ENCODE data around the gene PODN.

Gene PODN

DNA sequence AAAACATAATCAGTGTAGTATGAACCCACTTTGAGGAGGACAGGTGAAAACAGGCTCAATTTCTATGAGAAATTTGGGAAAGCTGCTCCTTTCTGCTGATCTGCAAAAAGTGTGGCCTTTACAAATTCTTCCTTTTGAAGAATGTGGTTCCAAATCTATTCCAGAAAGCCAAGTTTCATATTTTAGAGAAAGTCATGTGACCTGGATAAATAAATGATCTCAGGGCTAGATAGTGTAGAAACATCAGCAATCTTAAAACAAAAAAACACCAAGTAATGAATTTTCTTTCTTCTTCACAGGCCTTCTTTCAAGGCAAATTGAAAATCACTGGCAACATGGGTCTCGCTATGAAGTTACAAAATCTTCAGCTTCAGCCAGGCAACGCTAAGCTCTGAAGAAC, 11.7 kb upstream of the PODN start:
- DNase-seq (ENCODE audit: low read depth) = no peak

DNA sequence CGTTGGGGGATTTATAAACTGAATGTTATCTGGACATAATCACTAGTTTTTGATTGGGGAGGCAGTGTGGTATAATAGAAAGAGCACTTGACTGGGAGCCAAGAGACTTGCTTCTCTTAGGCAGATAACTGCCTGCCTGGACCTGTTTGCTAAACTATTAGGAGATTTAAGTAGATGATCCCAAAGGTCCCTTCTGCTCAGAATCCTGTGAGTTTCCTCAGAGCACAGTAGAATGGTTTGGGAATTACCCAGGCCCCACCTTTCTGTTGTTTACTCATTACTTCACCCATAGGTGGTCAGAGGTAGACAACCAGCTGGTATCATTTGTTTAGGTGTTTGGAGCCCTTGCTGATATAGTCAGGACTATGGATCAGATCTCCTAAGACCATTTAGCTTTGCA, 10.3 kb upstream of the PODN start:
- no peak for DNase-seq (ENCODE audit: low read depth)

DNA sequence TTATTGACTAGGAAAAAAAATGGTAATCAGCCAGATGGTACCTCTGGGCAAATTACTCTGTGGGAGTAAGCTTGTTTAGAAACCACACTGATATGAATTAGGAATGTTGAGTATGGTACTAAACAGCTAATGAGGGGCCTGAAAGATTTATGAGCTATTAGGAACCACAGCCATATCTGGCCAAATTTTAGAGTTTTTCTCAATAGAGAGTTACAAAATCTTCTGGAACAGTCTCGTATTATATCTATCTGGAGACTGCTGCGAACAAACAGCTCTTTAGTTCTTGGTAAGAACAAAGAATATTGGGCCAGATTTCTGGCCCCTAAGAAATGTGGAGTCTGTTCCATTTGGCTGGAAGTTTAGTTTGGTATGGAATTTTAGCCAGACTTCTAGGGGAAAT, 4.9 kb upstream of the PODN start:
- no peak for DNase-seq (ENCODE audit: low read depth)

DNA sequence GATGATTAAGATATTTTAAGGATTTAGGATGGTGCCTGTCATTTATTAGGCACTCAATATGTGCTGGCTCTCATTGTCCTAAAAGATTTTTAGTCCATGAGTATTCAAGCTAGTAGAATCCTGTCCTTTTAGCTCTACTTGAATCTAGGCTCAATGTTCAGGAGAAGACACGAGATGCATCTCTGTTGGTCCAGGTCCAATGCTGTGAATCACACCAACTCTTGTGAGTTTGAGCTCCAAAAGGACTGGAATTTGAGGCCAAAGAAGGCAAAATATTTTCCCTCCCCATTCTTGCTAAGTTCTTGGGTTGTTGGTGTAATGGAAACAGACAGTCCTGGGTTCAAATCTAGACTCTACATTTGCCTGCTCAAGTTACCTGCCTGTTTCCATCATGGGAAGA, 1.4 kb upstream of the PODN start:
- no peak for DNase-seq (ENCODE audit: low read depth)

DNA sequence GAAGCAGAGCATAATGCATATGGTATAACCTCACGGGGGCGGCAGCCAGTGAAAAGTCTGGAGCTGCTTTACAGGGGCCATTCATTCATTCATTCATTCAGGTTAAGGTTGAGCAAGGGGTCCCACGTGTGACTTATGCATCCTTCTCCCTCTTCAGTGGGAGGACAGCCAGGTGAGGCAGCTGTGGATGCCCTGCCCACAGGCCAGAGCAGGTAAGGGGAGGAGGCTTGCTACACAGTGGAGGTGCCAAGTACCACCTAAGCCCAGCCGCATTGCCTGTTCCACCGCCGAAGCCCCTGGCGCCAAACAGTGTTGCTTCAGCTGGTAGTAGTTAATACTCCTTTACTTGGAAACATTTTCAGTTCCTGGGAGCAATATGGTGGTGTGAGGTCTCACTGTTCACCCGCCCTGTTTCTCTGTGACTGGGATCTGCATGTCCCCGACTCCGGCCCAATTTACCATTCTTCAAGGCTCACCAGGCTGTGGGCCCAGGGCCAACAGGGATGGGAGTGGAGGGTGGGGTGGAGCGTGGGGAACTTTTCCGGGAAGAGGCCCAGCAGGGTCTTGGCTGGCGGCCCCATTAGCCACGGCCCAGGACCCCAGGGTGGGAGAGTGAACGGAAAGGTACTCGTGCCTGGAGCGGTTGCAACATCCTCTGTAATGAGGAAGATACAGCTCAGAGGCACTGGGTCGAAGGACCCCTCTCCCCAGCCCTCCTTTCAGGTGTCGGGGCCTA, 722 bp upstream of the PODN start:
- no peak for DNase-seq (ENCODE audit: low read depth)

DNA sequence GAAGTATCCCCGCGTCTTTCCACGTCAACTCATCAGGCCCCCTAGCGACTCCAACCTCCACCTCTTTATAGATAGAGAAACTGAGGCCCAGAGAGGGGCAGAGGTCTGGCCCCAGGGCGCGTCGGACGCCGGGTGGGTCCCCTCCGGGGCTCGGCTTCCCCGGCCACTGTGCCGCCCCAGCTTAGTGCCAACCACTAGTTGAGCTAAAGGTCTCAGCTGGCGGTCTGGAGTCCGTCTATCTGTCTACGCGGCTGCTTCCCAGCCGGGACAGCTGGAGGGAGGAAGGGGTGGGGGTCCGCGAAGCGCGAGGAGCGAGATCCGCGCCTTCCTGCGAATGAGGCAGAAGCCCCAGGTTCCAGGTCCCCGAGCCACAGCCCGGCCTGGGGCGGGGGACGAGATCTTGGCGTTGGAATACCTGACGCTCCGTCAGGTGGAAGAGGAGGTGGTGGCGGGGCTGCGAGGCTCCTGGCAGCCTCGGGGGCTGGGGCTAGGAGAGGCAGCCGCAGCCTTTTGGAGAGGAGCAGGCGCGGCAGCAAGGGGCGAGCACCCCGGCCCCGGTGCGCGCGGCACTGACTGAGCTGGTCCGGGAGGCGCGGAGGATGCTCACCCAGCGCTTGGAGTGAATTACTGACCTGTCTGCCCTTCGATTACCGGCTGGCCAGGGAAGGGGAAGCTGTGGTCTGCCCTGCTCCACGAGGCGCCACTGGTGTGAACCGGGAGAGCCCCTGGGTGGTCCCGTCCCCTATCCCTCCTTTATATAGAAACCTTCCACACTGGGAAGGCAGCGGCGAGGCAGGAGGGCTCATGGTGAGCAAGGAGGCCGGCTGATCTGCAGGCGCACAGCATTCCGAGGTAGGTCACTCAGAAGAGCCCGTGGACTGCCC, 937 bp downstream of the PODN start:
- DNase-seq (ENCODE audit: low read depth) = no peak

DNA sequence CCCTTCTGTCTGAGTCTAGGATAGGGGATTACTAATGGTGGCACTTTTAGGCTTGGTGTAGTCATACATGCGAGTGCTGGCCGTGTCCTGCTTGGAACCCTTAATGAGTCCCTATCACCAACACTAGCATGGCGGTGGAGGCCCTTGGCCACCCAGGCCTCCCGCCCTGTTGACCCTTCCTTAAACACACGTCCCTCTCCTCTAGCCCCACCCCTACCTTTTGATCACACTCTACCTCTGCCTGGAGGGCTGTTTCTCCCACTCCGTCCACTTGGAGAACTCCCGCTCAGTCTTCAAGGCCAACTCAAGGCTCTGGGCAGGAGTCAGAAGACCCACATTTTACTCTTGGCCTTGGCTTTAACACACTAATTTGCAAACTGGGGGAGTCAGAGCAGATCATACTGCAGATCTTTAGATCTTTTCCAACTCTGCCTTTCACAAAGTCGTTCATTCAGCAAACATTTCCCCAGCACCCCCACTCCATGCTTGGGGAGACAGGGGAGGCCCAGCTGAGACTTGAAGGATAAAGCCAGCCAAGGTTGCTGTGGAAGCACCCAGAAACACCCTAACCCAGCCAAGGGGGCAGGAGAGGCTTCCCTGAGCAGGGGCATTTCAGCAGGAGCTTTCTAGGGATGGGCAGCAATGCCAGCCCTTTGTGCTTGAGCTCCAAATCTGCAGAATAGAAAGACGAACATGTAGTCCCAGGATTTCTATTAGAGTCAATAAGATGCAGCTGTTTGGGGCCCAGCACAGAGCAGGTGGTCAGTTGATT, 1.9 kb downstream of the PODN start:
- no peak for DNase-seq (ENCODE audit: low read depth)

DNA sequence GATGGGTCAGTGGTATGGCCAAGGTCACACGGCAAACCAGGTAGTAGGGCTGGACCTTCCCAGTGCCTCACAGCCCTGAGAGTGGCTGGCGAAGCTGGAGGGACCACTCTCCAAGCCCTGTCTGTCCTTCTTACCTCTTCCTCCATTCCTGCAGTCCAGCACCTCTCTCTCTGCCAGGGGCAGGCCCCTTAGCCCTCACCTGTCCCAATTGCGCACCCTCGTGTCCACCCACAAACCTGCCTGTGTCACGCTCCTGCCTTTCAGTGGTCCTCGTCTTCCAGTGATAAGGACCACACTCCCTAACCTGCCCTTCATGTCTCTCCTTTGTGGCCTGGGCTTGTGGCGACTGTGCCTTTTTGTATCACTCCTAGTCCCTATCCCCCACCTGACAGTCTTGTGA, 3.4 kb downstream of the PODN start:
- DNase-seq (ENCODE audit: low read depth) = no peak

DNA sequence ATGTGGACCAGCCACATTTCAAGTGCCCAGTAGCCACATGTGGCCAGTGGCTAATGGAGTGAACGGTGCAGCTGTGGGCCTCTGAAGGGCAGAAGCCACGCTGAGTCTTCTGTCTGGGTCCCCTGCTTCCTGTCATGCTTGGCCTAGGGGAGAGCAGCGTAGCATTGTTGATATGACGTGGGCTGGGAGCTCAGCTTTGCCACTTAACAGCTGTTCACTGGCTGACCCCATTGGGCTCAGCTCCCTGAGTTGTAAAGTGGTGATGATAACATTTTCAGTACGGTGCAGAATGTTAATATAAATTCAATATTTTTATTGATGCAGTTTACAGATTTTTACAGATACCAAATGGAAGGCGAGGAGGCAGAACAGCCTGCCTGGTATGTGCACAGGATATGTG, 4.5 kb downstream of the PODN start:
- no peak for DNase-seq (ENCODE audit: low read depth)

DNA sequence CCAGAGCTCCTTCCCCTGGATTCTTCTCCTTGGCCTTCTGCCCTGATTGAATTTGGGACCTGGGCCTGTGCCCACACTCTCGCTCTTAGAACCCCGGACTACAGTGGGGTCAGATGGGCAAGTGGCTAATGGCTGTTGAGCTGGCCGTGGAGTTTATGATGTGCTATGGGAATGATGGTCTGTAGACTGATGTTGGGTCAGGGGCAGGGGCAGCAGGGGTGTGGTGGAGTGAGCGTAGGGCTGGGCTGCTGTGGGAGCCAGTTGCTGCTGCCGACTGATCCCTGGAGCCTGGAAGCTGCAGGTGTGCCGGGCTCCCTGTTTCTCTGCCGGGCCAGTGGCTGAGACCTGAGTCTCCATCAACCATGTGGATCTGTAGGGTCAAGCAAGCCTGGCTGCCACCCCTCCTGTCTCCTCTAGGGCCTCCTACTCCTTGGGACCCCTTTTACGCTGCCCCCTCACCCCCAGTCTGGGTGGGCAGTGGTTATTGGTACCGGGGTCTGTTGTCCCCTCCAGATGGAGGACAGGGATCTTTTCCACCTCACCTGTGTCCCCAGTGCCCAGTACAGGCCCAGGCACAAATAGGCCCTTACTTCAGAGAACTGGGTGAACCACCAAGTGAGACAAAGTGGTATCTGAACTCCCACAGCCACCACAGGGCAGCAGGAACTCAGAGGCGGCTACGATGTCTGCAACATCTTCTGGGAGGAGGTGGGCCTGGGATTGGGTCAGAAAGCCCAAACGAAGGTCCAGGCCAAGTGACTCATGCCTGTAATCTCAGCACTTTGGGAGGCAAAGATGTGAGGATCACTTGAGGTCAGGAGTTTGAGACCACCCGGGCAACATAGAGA, 5.1 kb downstream of the PODN start:
- no peak for DNase-seq (ENCODE audit: low read depth)

DNA sequence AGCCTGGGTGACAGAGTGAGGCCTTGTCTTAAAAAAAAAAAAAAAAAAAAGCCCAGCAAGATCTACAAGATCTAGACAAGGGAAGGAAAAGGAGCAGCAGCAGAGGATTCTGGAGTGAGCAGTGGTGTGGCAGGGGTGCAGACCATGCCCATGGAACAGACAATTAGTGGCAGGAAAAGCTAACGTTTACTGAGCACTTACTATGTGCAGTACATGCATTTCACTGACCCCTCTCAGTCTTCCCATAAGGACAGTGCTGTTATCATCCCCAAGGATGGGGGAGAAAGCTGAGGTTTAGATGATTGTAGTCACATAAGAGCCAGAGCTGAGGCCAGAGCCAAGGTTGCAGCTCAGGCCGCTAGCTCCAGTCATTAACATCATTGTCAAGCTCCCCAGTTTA, 5.9 kb downstream of the PODN start:
- DNase-seq (ENCODE audit: low read depth) = no peak

DNA sequence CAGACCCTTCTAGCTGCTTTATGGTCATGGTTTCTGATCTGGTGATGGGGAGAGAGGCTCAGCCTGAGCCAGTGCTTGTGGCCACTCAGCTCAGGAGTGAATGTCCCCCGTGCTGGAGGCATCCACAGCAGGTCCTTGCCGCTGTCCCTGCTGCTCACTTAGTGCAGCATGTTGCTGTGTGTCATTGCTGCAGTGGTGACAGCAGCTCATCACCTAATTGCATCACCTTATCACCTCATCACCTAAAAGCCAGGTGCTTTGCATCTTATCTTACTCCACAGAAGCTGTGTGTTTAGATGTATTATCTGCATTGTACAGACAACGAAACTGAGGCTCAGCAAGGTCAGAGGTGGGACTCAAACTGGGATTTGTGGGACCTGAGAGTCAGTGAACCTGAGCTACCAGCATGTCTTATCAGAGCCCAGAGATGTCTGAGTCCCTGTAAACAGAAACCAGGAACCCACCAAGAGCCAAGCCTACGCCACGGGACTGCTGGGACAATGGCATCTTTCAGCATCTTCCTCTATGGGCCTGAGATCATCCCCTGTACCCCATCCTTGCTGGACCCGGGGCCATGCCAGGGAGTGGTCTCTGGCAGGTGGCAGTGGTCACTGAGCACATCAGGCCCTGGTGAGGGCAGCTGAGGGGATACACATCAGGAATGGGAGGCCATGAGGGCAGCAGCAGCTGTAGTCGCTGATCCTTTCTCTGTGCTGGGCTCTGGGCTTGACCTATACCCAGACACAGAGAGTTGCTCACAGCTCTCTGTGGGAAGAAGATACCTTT, 6.5 kb downstream of the PODN start:
- DNase-seq (ENCODE audit: low read depth) = no peak

DNA sequence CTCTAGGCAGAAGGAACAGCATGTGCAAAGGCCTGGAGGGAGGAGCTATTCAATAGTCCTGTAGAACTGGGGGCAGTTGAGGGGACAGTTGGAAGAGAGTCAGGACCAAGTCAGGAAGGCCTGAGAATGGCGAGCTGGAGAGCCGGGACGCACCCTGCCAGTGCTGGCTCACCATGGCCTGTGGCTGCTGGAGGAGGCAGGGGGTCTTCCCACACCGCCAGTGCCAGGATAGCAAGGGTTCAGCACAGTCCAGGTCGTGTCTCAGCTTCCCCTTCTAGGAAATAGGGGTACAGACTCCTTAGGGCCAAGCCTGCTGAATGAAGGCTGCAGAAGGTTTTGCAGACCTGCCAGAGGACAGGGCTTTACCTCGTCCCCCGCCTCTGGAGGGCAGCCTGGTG, 7.3 kb downstream of the PODN start:
- no peak for DNase-seq (ENCODE audit: low read depth)

DNA sequence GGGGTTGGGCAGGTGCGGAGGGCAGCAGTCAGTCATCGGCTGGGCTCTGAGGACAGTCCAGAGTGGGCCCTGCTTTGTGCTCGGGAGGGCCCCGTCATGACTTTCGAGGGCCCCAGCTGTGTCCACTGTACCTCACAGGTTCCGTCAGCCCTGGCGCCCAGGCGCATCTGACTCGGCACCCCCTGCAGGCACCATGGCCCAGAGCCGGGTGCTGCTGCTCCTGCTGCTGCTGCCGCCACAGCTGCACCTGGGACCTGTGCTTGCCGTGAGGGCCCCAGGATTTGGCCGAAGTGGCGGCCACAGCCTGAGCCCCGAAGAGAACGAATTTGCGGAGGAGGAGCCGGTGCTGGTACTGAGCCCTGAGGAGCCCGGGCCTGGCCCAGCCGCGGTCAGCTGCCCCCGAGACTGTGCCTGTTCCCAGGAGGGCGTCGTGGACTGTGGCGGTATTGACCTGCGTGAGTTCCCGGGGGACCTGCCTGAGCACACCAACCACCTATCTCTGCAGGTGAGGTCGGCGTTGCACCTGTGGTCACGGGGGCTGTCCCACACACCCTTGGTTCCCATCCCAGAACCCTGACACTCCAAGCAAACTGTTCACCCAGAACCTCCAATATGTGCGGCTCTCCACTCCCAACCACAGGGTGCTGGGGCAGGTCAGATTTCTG, 7.8 kb downstream of the PODN start:
- no peak for DNase-seq (ENCODE audit: low read depth)

DNA sequence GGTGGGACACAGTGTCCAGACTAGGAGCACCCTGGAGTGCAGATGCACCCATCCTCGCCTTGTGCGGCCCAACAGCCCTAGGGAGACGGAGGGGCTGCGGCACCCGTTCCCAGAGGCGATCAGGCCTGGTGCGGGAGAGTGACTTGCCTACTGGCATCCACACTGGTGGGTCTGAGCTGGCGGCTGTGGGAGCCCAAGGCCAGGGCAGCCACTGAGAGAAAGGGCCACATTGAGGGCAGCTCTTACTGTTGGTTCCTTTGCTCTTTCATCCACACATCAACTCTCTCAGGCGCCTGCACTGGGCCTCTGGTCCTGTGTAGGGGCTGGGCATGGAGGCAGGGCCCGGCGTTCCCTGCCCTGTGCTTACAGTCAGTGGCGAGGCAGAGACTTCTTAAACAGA, 8.6 kb downstream of the PODN start:
- DNase-seq (ENCODE audit: low read depth) = no peak

DNA sequence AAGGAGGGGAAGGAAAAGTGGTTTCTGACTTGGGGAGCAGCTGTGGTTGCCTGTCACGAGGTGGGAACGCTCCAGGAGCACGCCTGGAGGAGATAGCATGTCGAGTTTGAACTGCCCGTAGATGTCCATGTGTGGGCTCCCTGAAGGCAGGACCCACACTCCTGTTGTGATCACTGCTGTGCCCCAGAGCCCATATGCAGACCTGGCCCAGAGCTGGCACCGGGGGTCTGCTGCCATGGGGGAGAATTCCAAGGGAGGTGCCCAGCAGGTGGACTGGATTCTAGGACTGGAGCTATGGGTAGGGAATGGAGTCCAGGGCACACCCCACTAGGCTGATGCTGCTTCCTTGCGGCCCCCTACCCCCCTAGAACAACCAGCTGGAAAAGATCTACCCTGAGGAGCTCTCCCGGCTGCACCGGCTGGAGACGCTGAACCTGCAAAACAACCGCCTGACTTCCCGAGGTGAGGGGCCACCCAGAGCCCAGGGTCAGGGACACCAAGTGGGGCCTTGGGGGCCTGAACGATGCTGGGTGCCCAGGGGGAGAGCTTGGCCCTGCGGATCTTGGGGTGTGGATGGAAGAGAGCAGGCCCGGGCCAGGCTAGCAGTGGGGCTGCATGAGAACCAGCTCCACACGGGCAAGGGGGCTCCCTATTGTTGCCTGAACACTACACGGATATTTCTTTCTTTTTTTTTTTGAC, 9.3 kb downstream of the PODN start:
- DNase-seq (ENCODE audit: low read depth) = no peak

DNA sequence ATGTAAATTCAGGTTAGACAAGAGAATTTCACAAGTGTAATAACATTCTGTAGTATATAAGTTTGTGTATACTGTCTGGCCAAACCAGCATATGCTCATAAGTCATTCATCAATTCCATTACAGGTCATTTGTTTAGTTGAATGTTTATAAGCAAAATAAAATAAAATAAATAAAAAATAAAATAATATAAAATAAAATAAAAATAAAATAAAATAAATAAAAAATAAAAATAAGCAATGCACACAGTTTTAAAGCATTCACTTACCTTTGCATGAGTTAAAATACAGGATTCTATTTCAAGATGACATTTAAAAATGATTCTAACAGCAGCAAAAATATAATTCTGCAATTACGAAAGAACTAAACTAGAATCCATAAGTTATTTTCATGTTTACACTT, 9.9 kb downstream of the PODN start:
- no peak for DNase-seq (ENCODE audit: low read depth)

DNA sequence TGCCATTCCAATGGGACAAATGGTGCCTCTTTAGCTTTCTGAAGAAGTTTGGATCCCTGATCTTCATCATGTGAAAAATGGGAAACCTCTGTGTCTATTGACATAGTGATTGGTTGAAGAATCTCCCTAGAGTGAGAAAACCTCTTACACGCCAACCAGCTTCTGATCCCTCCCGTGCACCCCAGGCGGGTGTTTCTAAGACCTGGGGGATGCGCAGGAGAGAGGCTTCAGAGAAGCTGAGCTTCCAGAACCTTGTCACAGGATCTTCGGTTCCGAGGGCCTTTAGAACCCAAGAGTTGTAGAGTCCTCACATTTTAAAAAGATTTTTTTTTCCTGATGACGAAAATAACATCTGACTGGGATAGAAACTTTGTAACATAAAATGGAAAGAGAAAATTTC, 11.3 kb downstream of the PODN start:
- DNase-seq (ENCODE audit: low read depth) = no peak

DNA sequence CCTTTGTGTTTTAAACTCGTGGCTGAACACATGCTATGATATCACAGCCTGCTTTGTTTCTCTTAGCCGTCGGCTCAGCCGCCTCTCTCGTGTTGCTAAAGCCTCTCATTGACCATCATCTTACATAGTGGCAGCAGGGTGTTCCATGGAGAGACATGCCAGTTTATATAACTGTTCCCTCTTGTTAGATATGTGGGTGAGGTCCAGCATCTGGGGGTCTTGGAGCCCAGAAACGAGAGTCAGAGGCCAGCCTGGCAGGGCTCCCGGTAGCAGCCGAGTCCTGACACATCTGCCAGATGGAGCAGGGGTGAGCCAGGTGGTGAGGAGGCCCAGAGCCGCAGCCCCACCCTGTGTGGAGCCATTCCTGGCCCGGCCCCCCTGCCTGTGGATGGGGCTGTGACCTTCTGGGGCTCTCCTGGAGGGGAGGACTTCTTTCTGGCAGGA, 11.9 kb downstream of the PODN start:
- no peak for DNase-seq (ENCODE audit: low read depth)
